Measurements from ENCODE around the gene RNU5D-1. TPM values are rescaled to one million over a fixed set of nuclear protein-coding genes. Genes with fewer than 3 reads are reported as not detected.
A peak's percentile ranks its signal among the peaks of the same experiment; 100 is the strongest.

The RNU5D-1 gene

DNA sequence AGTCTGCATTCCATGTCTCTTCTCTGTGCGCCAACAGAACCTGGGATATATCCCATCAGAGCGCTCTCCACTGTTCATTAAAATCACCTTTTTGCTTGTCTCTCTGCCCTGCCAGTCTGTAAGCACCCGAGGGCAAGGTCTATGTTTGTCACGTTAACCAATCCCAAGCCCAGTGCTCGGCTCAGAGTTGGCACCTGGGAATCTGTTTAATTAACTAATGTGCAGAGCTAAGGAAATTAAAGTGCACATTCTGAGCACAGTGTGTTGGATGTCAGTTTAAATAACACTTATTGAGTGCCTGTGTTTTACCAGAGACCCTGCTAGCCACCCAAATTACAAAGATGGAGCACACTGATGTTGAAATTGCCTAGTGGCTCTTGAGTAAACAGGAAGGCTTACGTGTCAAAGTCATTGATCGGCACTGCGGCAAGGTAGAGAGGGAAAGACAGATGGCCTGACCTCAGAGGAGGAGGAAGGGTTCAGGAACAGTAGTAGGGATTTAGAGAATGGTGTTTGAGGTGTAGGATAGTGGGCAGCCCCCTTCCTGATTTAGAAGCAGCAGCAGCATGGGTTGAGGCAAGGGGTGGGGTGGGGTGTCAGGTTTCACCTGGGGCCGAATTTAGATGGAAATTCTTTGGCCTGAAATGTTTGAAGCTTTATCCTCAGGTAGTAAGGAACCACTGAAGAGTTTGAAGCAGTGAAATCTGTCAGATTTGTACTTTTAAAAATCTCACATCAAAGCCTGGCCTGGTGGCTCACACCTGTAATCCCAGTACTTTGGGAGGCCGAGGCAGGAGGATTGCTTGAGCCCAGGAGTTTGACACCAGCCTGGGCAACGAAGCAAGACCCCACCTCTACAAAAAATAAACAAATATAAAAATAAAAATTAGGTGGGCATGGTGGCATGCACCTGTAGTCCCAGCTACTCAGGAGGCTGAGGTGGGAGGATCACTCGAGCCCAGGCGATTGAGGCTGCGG is 48.8 kb downstream of the RNU5D-1 start:
- no peak overlapping the region for H3K23ac ChIP-seq (ENCODE audit: low read length)
- peaks cover 6% of the 10 kb centered on the region for H3K4me1 ChIP-seq (ENCODE audit: control insufficient read depth, low read depth, low read length)
- no peaks in the 10 kb centered on the region for H3K36me3 ChIP-seq (ENCODE audit: control insufficient read depth, insufficient read depth, low read length)
- H2BK15ac ChIP-seq (replicated peaks; ENCODE audit: low read depth): no peak overlapping the region
- no peak overlapping the region for H4K5ac ChIP-seq (ENCODE audit: low read length)
- no peak overlapping the region for H3K4me2 ChIP-seq (ENCODE audit: low read length)
- H4K8ac ChIP-seq (ENCODE audit: low read depth, low read length): no peak overlapping the region
- WGBS (ENCODE audit: extremely low coverage, insufficient coverage, low lambda C conversion rate): no CpG with 5 or more reads among the region's 14 CpGs
- no peaks in the 10 kb centered on the region for H3K27me3 ChIP-seq (ENCODE audit: insufficient read depth, low read length, poor library complexity)
- peak overlapping the region; percentile 50 for H3K56ac ChIP-seq (ENCODE audit: low read length)
- no peak overlapping the region for H3K4me3 ChIP-seq (ENCODE audit: low read length)
- H2BK5ac ChIP-seq (ENCODE audit: low read length): no peak overlapping the region
- no peak overlapping the region for H3K18ac ChIP-seq (ENCODE audit: low read length)
- no peaks in the 10 kb centered on the region for H3K79me1 ChIP-seq (ENCODE audit: low read length)
- no peak overlapping the region for H3K9ac ChIP-seq (ENCODE audit: low read length)
- H2BK120ac ChIP-seq (ENCODE audit: low read depth, low read length): no peak overlapping the region
- H3K4ac ChIP-seq (ENCODE audit: low read depth, low read length): no peak overlapping the region
- no peaks in the 10 kb centered on the region for H3K79me2 ChIP-seq (ENCODE audit: control insufficient read depth, insufficient read depth, low read length)
- no peak for DNase-seq
- H2AK5ac ChIP-seq (ENCODE audit: low read length): no peak overlapping the region
- no peak overlapping the region for H3K27ac ChIP-seq (ENCODE audit: low read depth, low read length)

Small RNAs within 50 kb of the gene (small RNA-seq; reads per million reads assigned to genes)
- gene RNU5D-1 (ENCODE audit: insufficient read depth): 24.9 reads per million, percentile 92 among the genes with 10 or more reads in this experiment
- 15.4 reads per million, percentile 90 among the genes with 10 or more reads in this experiment for gene RNU5F-1 (ENCODE audit: insufficient read depth)
- gene SNORD38A (ENCODE audit: insufficient read depth): 802 reads per million, percentile 98 among the genes with 10 or more reads in this experiment
- not detected for gene SNORD38B (ENCODE audit: insufficient read depth)
- gene SNORD46 (ENCODE audit: insufficient read depth): 268 reads per million, percentile 97 among the genes with 10 or more reads in this experiment
- gene SNORD55 (ENCODE audit: insufficient read depth): not detected

Measured in mesendoderm (in vitro differentiated cells).